OCI-LY3 (cell line): ENCODE measurements around the gene LCA5L.

Experiments
- H2AFZ ChIP-seq: fragments of 200-600, 300-600 bp; shearing (Covaris generic); 2 replicates; pipeline ENCODE4 v1.6.0; 2014; ENCODE audit warnings: antibody characterized with exemption, low read depth, low read length
- H3K27ac ChIP-seq: fragments of 200-600, 300-600 bp; sonication (generic); 2 replicates; pipeline ENCODE4 v1.5.1; 2014; ENCODE audit warnings: mild to moderate bottlenecking, low read length, moderate library complexity, mixed read lengths
- H3K27me3 ChIP-seq: fragments of 200-600, 300-600 bp; sonication (generic); 2 replicates; pipeline ENCODE4 v1.6.1; 2014; ENCODE audit warnings: low read depth, low read length, mixed read lengths
- H3K36me3 ChIP-seq: fragments of 200-600, 300-600 bp; sonication (generic); replicated peaks from 2 replicates; pipeline ENCODE3; 2014; ENCODE audit warnings: low read depth, low read length, mixed read lengths
- H3K4me1 ChIP-seq: fragments of 300-600, 200-600 bp; sonication (generic); 2 replicates; pipeline ENCODE4 v1.6.1; 2014; ENCODE audit warnings: low read length, mixed read lengths
- H3K4me2 ChIP-seq: fragments of 200-600, 300-600 bp; sonication (generic); 2 replicates; pipeline ENCODE4 v1.6.1; 2014; ENCODE audit warnings: low read length, mixed read lengths
- H3K4me3 ChIP-seq: fragments of 300-600, 200-600 bp; sonication (generic); 2 replicates; pipeline ENCODE4 v1.5.1; 2014; ENCODE audit warnings: antibody characterized with exemption, mild to moderate bottlenecking, low read length, moderate library complexity
- H3K79me2 ChIP-seq: fragments of 300-600, 200-600 bp; shearing (Covaris generic); 2 replicates; pipeline ENCODE4 v1.6.1; 2014; ENCODE audit warnings: mild to moderate bottlenecking, low read length, mixed read lengths
- H3K9ac ChIP-seq: fragments of 300-600, 200-600 bp; shearing (Covaris generic); 2 replicates; pipeline ENCODE4 v1.6.0; 2014; ENCODE audit warnings: mild to moderate bottlenecking, low read length, moderate library complexity
- H3K9me3 ChIP-seq: fragments of 200-600, 300-600 bp; shearing (Covaris generic); 2 replicates; pipeline ENCODE4 v1.6.1; 2014; ENCODE audit warnings: low read length, mixed read lengths; ENCODE audit not compliant: insufficient read depth
- H4K20me1 ChIP-seq: fragments of 200-600, 300-600 bp; sonication (generic); 2 replicates; pipeline ENCODE4 v1.6.1; 2016; ENCODE audit warnings: low read length, mixed read lengths; ENCODE audit not compliant: insufficient read depth
- EZH2phosphoT487 ChIP-seq: fragments of 200-600 bp; shearing (Covaris generic); IDR thresholded peaks from 2 replicates; pipeline ENCODE4 v1.6.1; 2018; ENCODE audit warnings: antibody characterized with exemption, mixed run types, low read depth
- TF ChIP-seq, protein P1 (sequence below): fragments of 200-600, 300-600 bp; sonication (generic); IDR thresholded peaks from 2 replicates; pipeline ENCODE4 v1.5.1; 2014; ENCODE audit warnings: antibody characterized with exemption, low read length, low read depth

Gene LCA5L

GRCh38 chr21:39445321-39446269 is at the start of gene LCA5L:
TSS of gene LCA5L (minus strand) at chr21:39445778. CDS start at chr21:39428493, 17,285 bp downstream.
- TF ChIP-seq EZH2phosphoT487: no peak
- TF ChIP-seq, protein P1, sequence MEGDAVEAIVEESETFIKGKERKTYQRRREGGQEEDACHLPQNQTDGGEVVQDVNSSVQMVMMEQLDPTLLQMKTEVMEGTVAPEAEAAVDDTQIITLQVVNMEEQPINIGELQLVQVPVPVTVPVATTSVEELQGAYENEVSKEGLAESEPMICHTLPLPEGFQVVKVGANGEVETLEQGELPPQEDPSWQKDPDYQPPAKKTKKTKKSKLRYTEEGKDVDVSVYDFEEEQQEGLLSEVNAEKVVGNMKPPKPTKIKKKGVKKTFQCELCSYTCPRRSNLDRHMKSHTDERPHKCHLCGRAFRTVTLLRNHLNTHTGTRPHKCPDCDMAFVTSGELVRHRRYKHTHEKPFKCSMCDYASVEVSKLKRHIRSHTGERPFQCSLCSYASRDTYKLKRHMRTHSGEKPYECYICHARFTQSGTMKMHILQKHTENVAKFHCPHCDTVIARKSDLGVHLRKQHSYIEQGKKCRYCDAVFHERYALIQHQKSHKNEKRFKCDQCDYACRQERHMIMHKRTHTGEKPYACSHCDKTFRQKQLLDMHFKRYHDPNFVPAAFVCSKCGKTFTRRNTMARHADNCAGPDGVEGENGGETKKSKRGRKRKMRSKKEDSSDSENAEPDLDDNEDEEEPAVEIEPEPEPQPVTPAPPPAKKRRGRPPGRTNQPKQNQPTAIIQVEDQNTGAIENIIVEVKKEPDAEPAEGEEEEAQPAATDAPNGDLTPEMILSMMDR: no peak
- peak within 1 kb of the TSS; percentile 83 for H3K4me2 ChIP-seq
- H3K4me1 ChIP-seq: peaks cover 8% of the 10 kb centered on the region
- peak within 1 kb of the TSS; percentile 29 for H3K27ac ChIP-seq
- no peaks in the 10 kb centered on the region for H3K36me3 ChIP-seq
- no peaks in the 10 kb centered on the region for H3K9me3 ChIP-seq
- H3K4me3 ChIP-seq: peak within 1 kb of the TSS; percentile 93
- H4K20me1 ChIP-seq: no peaks in the 10 kb centered on the region
- H2AFZ ChIP-seq: peak within 1 kb of the TSS; percentile 88
- no peaks in the 10 kb centered on the region for H3K79me2 ChIP-seq
- H3K9ac ChIP-seq: peak within 1 kb of the TSS; percentile 79
- H3K27me3 ChIP-seq: peaks cover 5% of the 10 kb centered on the region; the same call in 1 of the 2 replicates

DNA sequence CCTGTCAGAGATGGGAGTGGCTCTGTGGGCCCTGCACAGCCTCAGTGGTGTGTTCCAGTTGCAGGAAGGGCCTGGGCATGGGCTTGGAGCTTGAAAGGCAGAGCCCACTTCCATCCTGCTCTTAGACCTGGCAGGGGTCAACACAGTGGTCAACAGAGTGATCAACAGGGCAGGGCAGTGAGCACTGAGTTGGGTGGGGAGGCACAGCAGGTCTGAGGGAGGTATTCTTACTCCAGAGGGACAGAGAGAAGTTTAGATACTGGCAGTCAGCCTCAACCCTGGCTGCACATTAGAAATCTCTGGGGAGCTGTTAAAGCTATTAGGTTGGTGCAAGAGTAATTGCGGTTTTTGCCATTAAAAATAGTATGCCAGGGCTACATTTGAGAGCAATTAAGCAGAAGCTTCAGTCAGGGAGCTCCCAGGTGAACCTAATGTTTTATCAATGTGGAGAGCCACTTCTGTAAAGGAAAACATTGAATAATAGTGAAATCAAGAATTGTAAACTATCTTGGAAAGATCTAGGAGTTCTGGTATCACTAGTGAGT is 43.9 kb upstream of the LCA5L start:
- Histone ChIP-seq H4K20me1 (no peaks in the 10 kb centered on the region), H3K27ac (no peak overlapping the region), H3K4me1 (no peaks in the 10 kb centered on the region), H3K9ac (no peak overlapping the region), H3K4me3 (no peak overlapping the region), H3K79me2 (no peaks in the 10 kb centered on the region), H3K4me2 (no peak overlapping the region), H3K9me3 (no peaks in the 10 kb centered on the region), H3K27me3 (no peaks in the 10 kb centered on the region), H2AFZ (no peak overlapping the region), H3K36me3 (no peaks in the 10 kb centered on the region)
- no peak for TF ChIP-seq EZH2phosphoT487
- TF ChIP-seq, protein P1: no peak

DNA sequence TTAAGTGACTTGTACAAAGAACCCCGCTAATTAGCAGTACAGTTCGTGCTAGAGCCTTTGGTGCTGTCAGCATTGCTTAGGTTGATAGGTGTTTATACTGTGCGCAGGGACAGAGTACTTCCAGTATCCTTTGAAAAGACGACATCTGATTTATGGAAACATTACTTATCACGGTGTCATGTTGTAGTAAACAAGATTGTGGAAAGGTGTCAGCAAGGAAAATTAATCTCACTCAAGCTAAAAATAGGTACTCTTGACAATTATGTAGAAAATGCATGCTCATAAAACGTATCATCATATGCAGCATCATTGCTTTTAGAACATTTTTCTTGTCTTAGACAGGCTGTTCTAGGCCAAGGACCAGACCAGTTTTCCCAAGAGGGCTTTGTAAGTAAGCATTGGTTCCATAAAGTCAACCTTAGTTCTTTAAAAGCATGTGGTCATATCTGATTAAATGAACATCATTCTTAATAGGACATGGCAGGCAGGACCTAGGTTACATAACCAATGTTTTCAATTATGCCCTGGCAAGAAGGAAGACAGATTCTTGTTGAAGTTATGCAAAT is 39.2 kb upstream of the LCA5L start:
- H3K79me2 ChIP-seq: no peaks in the 10 kb centered on the region
- H3K4me2 ChIP-seq: no peak overlapping the region
- H3K9ac ChIP-seq: no peak overlapping the region
- no peaks in the 10 kb centered on the region for H3K36me3 ChIP-seq
- no peaks in the 10 kb centered on the region for H3K9me3 ChIP-seq
- no peaks in the 10 kb centered on the region for H3K4me1 ChIP-seq
- H3K4me3 ChIP-seq: no peak overlapping the region
- no peak overlapping the region for H2AFZ ChIP-seq
- TF ChIP-seq, protein P1: no peak
- no peak for TF ChIP-seq EZH2phosphoT487
- no peak overlapping the region for H3K27ac ChIP-seq
- no peaks in the 10 kb centered on the region for H4K20me1 ChIP-seq
- no peaks in the 10 kb centered on the region for H3K27me3 ChIP-seq

DNA sequence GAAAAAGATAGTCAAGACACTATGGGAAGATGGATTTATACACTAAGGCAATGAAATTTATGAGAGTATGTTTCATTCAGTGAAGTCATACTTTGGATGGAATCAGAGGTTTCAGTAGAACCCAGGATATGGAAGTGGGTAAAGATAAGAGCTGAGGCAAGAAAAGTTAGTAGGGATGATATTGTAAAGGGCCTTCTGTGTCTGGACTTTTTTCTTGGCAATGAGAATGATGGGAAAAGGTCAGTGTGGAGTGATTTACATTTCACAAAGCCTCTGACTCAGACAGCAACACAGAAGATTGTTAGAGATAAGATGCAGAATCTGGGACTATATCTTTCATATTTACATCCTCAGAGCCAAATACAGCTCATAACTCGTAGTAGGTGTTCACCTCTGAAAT is 38.3 kb upstream of the LCA5L start:
- Histone ChIP-seq H3K4me2 (no peak overlapping the region), H3K4me1 (no peaks in the 10 kb centered on the region), H3K36me3 (no peaks in the 10 kb centered on the region), H3K9ac (no peak overlapping the region), H4K20me1 (no peaks in the 10 kb centered on the region), H3K27me3 (no peaks in the 10 kb centered on the region), H3K27ac (no peak overlapping the region), H3K79me2 (no peaks in the 10 kb centered on the region), H3K9me3 (no peaks in the 10 kb centered on the region), H3K4me3 (no peak overlapping the region), H2AFZ (no peak overlapping the region)
- TF ChIP-seq, protein P1: no peak
- no peak for TF ChIP-seq EZH2phosphoT487
